Tibial nerve (tissue), 3 donors: Measurements from ENCODE around the gene PABPN1.

Experiments used
- POLR2A ChIP-seq, 2 donors: fragments of 450-650 bp; IDR thresholded peaks; one replicate each; pipeline ENCODE4 v1.6.1; 2017; ENCODE audit warnings: antibody characterized with exemption in 2 of 2, mild to moderate bottlenecking in 2 of 2, moderate library complexity in 2 of 2
- TF ChIP-seq, protein P1 (sequence below), 5 experiments: fragments of 200-600 bp in 3 of 5; fragments of 450-650 bp in 2 of 5; sonication (generic) in 3 of 5; IDR thresholded peaks; one replicate each; pipeline ENCODE4 v1.5.1; 2016 to 2019; ENCODE audit warnings: antibody characterized with exemption in 5 of 5, mild to moderate bottlenecking in 3 of 5, moderate library complexity in 2 of 5

- TF ChIP-seq POLR2A (IDR thresholded peaks at IDR 0.05): no peak
- TF ChIP-seq, protein P1, sequence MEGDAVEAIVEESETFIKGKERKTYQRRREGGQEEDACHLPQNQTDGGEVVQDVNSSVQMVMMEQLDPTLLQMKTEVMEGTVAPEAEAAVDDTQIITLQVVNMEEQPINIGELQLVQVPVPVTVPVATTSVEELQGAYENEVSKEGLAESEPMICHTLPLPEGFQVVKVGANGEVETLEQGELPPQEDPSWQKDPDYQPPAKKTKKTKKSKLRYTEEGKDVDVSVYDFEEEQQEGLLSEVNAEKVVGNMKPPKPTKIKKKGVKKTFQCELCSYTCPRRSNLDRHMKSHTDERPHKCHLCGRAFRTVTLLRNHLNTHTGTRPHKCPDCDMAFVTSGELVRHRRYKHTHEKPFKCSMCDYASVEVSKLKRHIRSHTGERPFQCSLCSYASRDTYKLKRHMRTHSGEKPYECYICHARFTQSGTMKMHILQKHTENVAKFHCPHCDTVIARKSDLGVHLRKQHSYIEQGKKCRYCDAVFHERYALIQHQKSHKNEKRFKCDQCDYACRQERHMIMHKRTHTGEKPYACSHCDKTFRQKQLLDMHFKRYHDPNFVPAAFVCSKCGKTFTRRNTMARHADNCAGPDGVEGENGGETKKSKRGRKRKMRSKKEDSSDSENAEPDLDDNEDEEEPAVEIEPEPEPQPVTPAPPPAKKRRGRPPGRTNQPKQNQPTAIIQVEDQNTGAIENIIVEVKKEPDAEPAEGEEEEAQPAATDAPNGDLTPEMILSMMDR (IDR thresholded peaks at IDR 0.05): no peak
Measured at GRCh38 chr14:23359167-23359626, 37.9 kb downstream of the PABPN1 start.
